Astrocyte (in vitro differentiated cells and primary cell): ENCODE results near the gene IGSF22. TPM values are rescaled to one million over a fixed set of nuclear protein-coding genes. Genes with fewer than 3 reads are reported as not detected.

Source experiments
- DNase-seq: peaks from one replicate; pipeline ENCODE4 v3.0.0-alpha.2; 2010; ENCODE audit warnings: low read depth
- FAIRE-seq: peaks from 2 replicates; lab custom pipeline; 2011; peaks lifted over from hg19 to GRCh38; lab: Jason Lieb, UNC
- H2AFZ ChIP-seq: 2 replicates; pipeline ENCODE4 v1.6.0; 2012; ENCODE audit warnings: low read depth, low read length, inconsistent platforms
- H3K27ac ChIP-seq: 2 replicates; pipeline ENCODE4 v1.5.1; 2011; ENCODE audit warnings: low read depth, low read length, inconsistent platforms
- H3K27me3 ChIP-seq: 2 replicates; pipeline ENCODE4 v1.6.0; 2011; ENCODE audit warnings: low read length, inconsistent platforms; ENCODE audit not compliant: insufficient read depth
- H3K36me3 ChIP-seq: 2 replicates; pipeline ENCODE4 v1.5.1; 2011; ENCODE audit warnings: low read length, inconsistent platforms; ENCODE audit not compliant: insufficient read depth
- H3K4me1 ChIP-seq: 2 replicates; pipeline ENCODE4 v1.5.1; 2011; ENCODE audit warnings: low read length, inconsistent platforms; ENCODE audit not compliant: insufficient read depth
- H3K4me2 ChIP-seq: 2 replicates; pipeline ENCODE4 v1.6.0; 2012; ENCODE audit warnings: low read length, inconsistent platforms
- H3K4me3 ChIP-seq: 2 replicates; pipeline ENCODE4 v1.5.1; 2011; ENCODE audit warnings: low read depth, mild to moderate bottlenecking, low read length, inconsistent platforms; ENCODE audit not compliant: insufficient read depth
- H3K79me2 ChIP-seq: 2 replicates; pipeline ENCODE4 v1.6.0; 2012; ENCODE audit warnings: mild to moderate bottlenecking, low read length, inconsistent platforms; ENCODE audit not compliant: insufficient read depth
- H3K9ac ChIP-seq: 2 replicates; pipeline ENCODE4 v1.6.0; 2012; ENCODE audit warnings: mild to moderate bottlenecking, low read length, inconsistent platforms
- H3K9me3 ChIP-seq: 2 replicates; pipeline ENCODE4 v1.5.1; 2012; ENCODE audit warnings: low read depth, mild to moderate bottlenecking, low read length, inconsistent platforms; ENCODE audit not compliant: insufficient read depth
- H4K20me1 ChIP-seq: 2 replicates; pipeline ENCODE4 v1.6.0; 2012; ENCODE audit warnings: low read length, inconsistent platforms; ENCODE audit not compliant: insufficient read depth
- H3K27ac Mint-ChIP-seq: one replicate; pipeline ENCODE4 v1.8.0; 2021; ENCODE audit warnings: mild to moderate bottlenecking, mixed read lengths; ENCODE audit not compliant: unreplicated experiment
- H3K27me3 Mint-ChIP-seq: one replicate; pipeline ENCODE4 v1.8.0; 2021; ENCODE audit warnings: low read depth, mixed read lengths; ENCODE audit not compliant: unreplicated experiment
- H3K36me3 Mint-ChIP-seq: one replicate; pipeline ENCODE4 v1.8.0; 2021; ENCODE audit warnings: low read depth, mixed read lengths; ENCODE audit not compliant: unreplicated experiment
- H3K4me1 Mint-ChIP-seq: one replicate; pipeline ENCODE4 v1.8.0; 2021; ENCODE audit warnings: low read depth, mixed read lengths; ENCODE audit not compliant: unreplicated experiment
- H3K4me3 Mint-ChIP-seq: one replicate; pipeline ENCODE4 v1.8.0; 2021; ENCODE audit warnings: mild to moderate bottlenecking, moderate library complexity, mixed read lengths; ENCODE audit not compliant: unreplicated experiment
- H3K9me3 Mint-ChIP-seq: one replicate; pipeline ENCODE4 v1.8.0; 2021; ENCODE audit warnings: mild to moderate bottlenecking, mixed read lengths; ENCODE audit not compliant: unreplicated experiment
- CTCF ChIP-seq: IDR thresholded peaks from 2 replicates; pipeline ENCODE4 v1.5.1; 2011; ENCODE audit warnings: low read depth, mild to moderate bottlenecking, inconsistent platforms, low read length, moderate library complexity; ENCODE audit not compliant: insufficient read depth
- EZH2 ChIP-seq: IDR thresholded peaks from 2 replicates; pipeline ENCODE4 v1.6.1; 2012; ENCODE audit warnings: mild to moderate bottlenecking, low read length, inconsistent platforms; ENCODE audit not compliant: insufficient read depth
- total RNA-seq: library from RNA; stranded (reverse); gene quantifications from 2 replicates; pipeline ENCODE4 v1.2.1, GENCODE V29; 2021

The IGSF22 gene
- total RNA-seq, 1 donor from 2014 or later: 0.05 TPM

GRCh38 chr11:18728658-18729057 is 2.7 kb upstream of the IGSF22 start:
- no peaks in the 10 kb centered on the region for H3K4me1 Mint-ChIP-seq
- Histone ChIP-seq H3K4me2 (no peak overlapping the region), H3K36me3 (no peaks in the 10 kb centered on the region), H3K9me3 (no peaks in the 10 kb centered on the region), H3K27me3 (no peaks in the 10 kb centered on the region), H3K79me2 (no peaks in the 10 kb centered on the region), H3K4me3 (no peak overlapping the region), H3K27ac (no peak overlapping the region), H3K4me1 (no peaks in the 10 kb centered on the region), H2AFZ (no peak overlapping the region), H3K9ac (no peak overlapping the region), H4K20me1 (no peaks in the 10 kb centered on the region)
- FAIRE-seq (no peak), DNase-seq (no peak)
- H3K27me3 Mint-ChIP-seq: peaks cover 5% of the 10 kb centered on the region
- H3K27ac Mint-ChIP-seq: no peak overlapping the region
- H3K4me3 Mint-ChIP-seq: no peak overlapping the region
- no peaks in the 10 kb centered on the region for H3K36me3 Mint-ChIP-seq
- TF ChIP-seq CTCF (no peak), EZH2 (no peak)
- no peaks in the 10 kb centered on the region for H3K9me3 Mint-ChIP-seq

GRCh38 chr11:18727479-18728236 is 1.7 kb upstream of the IGSF22 start:
- H3K9me3 ChIP-seq: no peaks in the 10 kb centered on the region
- no peaks in the 10 kb centered on the region for H3K27me3 ChIP-seq
- no peaks in the 10 kb centered on the region for H3K4me1 ChIP-seq
- H4K20me1 ChIP-seq: no peaks in the 10 kb centered on the region
- H3K27ac Mint-ChIP-seq: no peak overlapping the region
- H3K36me3 ChIP-seq: no peaks in the 10 kb centered on the region
- H3K9ac ChIP-seq: no peak overlapping the region
- H3K27me3 Mint-ChIP-seq: peaks cover 2% of the 10 kb centered on the region
- no peak overlapping the region for H3K4me3 ChIP-seq
- no peak for TF ChIP-seq EZH2
- TF ChIP-seq CTCF: peak; percentile 66
- no peaks in the 10 kb centered on the region for H3K9me3 Mint-ChIP-seq
- DNase-seq: no peak
- no peaks in the 10 kb centered on the region for H3K4me1 Mint-ChIP-seq
- no peak for FAIRE-seq
- H3K36me3 Mint-ChIP-seq: no peaks in the 10 kb centered on the region
- H3K27ac ChIP-seq: no peak overlapping the region
- no peak overlapping the region for H2AFZ ChIP-seq
- no peak overlapping the region for H3K4me2 ChIP-seq
- no peak overlapping the region for H3K4me3 Mint-ChIP-seq
- H3K79me2 ChIP-seq: no peaks in the 10 kb centered on the region

- Mint-ChIP-seq H3K9me3 (no peaks in the 10 kb centered on the region), H3K4me3 (no peak overlapping the region), H3K4me1 (peaks cover 2% of the 10 kb centered on the region), H3K36me3 (no peaks in the 10 kb centered on the region), H3K27me3 (peaks cover 15% of the 10 kb centered on the region), H3K27ac (no peak overlapping the region)
- Histone ChIP-seq H3K79me2 (no peaks in the 10 kb centered on the region), H3K4me1 (no peaks in the 10 kb centered on the region), H3K27ac (no peak overlapping the region), H3K27me3 (no peaks in the 10 kb centered on the region), H3K4me2 (no peak overlapping the region), H3K36me3 (no peaks in the 10 kb centered on the region), H3K9ac (no peak overlapping the region), H3K4me3 (no peak overlapping the region), H4K20me1 (no peaks in the 10 kb centered on the region), H3K9me3 (no peaks in the 10 kb centered on the region), H2AFZ (no peak overlapping the region)
- FAIRE-seq: no peak
- no peak for TF ChIP-seq EZH2
- no peak for TF ChIP-seq CTCF
- no peak for DNase-seq
Observed at GRCh38 chr11:18723991-18724390, 2.0 kb downstream of the IGSF22 start.
